AG04449 (cell line): ENCODE results near the gene PLEKHM3.

Experiments
- CTCF ChIA-PET: fragments of 350-600 bp; formaldehyde crosslinking; extraction: SDS; loops from one replicate; lab custom pipeline; 2021; ENCODE audit warnings: antibody characterized with exemption; lab: Yijun Ruan, JAX
- POLR2A ChIA-PET: fragments of 400-600, 350-600 bp; formaldehyde crosslinking; extraction: SDS; loops from one replicate; lab custom pipeline; 2020; ENCODE audit warnings: antibody characterized with exemption, inconsistent platforms; lab: Yijun Ruan, JAX
- DNase-seq: peaks from one replicate; pipeline ENCODE4 v3.0.0-alpha.2; 2010; ENCODE audit warnings: low read depth, low spot score
- H3K4me3 ChIP-seq: 2 replicates; pipeline ENCODE4 v1.5.1; 2011; ENCODE audit warnings: low read depth, mild to moderate bottlenecking, control low read depth, low read length
- TF ChIP-seq, protein P1 (sequence below): IDR thresholded peaks from one replicate; pipeline ENCODE4 v1.5.1; 2011; ENCODE audit warnings: mild to moderate bottlenecking, moderate library complexity, low read length, control low read depth, inconsistent platforms; ENCODE audit not compliant: insufficient read depth; ENCODE audit errors: missing control alignments

Gene PLEKHM3

GRCh38 chr2:207990784-207991183 is 34.5 kb downstream of the PLEKHM3 start:
- ChIA-PET POLR2A (no interaction called here), CTCF (interaction anchor here (0.6 to 1.3 kb wide), 3 partner anchors 18 to 241 kb away, joined by 3 to 5 read pairs (median 4); no protein-coding TSS in a partner anchor)
- TF ChIP-seq, protein P1, sequence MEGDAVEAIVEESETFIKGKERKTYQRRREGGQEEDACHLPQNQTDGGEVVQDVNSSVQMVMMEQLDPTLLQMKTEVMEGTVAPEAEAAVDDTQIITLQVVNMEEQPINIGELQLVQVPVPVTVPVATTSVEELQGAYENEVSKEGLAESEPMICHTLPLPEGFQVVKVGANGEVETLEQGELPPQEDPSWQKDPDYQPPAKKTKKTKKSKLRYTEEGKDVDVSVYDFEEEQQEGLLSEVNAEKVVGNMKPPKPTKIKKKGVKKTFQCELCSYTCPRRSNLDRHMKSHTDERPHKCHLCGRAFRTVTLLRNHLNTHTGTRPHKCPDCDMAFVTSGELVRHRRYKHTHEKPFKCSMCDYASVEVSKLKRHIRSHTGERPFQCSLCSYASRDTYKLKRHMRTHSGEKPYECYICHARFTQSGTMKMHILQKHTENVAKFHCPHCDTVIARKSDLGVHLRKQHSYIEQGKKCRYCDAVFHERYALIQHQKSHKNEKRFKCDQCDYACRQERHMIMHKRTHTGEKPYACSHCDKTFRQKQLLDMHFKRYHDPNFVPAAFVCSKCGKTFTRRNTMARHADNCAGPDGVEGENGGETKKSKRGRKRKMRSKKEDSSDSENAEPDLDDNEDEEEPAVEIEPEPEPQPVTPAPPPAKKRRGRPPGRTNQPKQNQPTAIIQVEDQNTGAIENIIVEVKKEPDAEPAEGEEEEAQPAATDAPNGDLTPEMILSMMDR, result no peak
- H3K4me3 ChIP-seq, result no peak overlapping the region
- no peak for DNase-seq

DNA sequence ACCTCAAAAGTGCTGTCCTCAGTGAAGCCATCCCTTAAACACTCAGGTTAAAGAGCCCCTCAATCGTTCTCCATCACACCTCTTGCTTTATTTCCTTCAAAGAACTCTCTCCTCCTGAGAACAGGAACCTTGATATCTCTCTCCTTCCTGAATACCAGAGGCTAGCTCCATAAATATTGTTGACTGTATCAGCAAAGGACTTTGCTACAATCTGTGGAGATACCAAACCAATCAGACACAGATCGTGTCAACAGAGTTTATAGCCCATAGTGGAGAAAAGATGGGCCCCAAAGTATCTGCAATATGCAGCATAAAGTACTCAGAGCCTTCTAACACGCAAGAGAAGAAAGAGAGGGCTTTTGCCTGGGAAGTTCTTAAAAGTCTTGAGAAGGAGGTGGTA is 36.4 kb downstream of the PLEKHM3 start:
- ChIA-PET CTCF (no interaction called here), POLR2A (no interaction called here)
- H3K4me3 ChIP-seq, result no peak overlapping the region
- TF ChIP-seq, protein P1, result no peak
- no peak for DNase-seq

DNA sequence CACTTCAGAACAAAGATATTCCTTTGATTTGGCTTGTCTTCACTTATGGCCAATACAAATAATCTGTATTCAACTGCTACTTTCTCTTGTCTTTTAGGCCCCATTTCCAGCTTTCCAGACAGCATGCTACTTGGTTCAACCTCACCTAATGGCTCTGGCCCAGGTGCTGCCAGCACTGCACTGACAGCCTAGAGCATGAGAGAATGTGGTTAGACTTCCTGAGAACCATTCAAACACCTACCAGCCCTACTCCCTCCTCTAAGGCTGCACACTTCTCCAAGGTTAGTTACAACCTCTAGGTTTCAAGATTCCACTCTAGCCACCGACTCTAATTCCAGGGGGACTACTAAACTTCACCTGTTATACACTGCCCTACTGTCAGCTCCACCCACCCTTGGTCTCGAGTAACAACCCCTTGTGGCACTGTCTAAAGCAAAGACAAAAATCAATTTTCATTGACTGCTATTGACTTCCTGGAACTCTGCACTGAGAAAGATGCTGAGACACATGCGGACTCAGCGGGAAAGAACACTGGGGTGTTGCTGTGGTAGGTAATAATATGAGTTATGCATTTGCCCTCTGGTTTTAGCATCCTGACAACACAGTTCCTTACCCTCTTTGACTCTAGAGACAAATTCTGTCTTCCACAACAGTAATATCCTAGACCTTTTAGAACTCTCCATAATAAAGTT is 38.2 kb downstream of the PLEKHM3 start:
- TF ChIP-seq, protein P1, result no peak
- H3K4me3 ChIP-seq, result no peak overlapping the region
- DNase-seq, result no peak
- ChIA-PET CTCF (interaction anchor here (1.5 kb wide), 1 partner anchor 14 kb away, joined by 3 read pairs; no protein-coding TSS in a partner anchor), POLR2A (no interaction called here)

GRCh38 chr2:207984765-207985480 is 40.4 kb downstream of the PLEKHM3 start:
- no peak for DNase-seq
- TF ChIP-seq, protein P1, result no peak
- CTCF ChIA-PET, result no interaction called here
- H3K4me3 ChIP-seq, result no peak overlapping the region
- POLR2A ChIA-PET, result no interaction called here

DNA sequence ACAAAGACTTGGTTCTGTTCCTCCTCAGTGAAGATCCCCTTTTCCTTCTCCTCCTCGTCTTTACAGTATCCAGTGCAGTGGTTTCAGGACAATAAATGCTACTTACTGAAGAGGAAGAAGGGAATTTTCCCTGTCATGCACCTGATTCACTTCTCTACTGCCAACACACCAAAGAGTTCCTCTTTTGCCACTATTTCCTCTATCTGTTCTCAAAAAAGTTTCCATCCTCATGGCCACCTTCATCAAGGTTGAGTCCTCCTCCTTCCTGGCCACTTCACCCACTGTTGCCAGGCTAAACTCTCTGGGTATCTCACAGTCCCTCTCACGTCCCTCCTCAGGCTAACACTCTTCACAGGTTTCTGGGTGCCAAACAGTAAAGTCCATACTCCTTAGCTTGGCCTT is 41.7 kb downstream of the PLEKHM3 start:
- CTCF ChIA-PET, result no interaction called here
- H3K4me3 ChIP-seq, result no peak overlapping the region
- DNase-seq, result no peak
- POLR2A ChIA-PET, result no interaction called here
- TF ChIP-seq, protein P1, result no peak
